K562 (cell line): ENCODE data around the gene ANKRD16. TPM values are rescaled to one million over a fixed set of nuclear protein-coding genes. Genes with fewer than 3 reads are reported as not detected.

Source experiments
- ADNP ChIP-seq: fragments of 200-800 bp; sonication (Bioruptor generic); IDR thresholded peaks from 2 replicates; pipeline ENCODE4 v1.6.1; 2016; ENCODE audit warnings: missing genetic modification characterization, missing compliant biosample characterization
- HMG20A ChIP-seq: fragments of 450-650 bp; formaldehyde crosslinking; conservative IDR thresholded peaks from 2 replicates; pipeline ENCODE4 v1.4.0; 2020; ENCODE audit warnings: mild to moderate bottlenecking, mixed read lengths
- MAFF ChIP-seq: IDR thresholded peaks from 2 replicates; pipeline ENCODE4 v1.6.1; 2012; ENCODE audit warnings: low read length, improper control_type of control experiment
- NCOA1 ChIP-seq: fragments of 450-650 bp; IDR thresholded peaks from 2 replicates; pipeline ENCODE4 v1.6.1; 2016; ENCODE audit warnings: low read depth
- SMARCC2 ChIP-seq: fragments of 450-650 bp; IDR thresholded peaks from 2 replicates; pipeline ENCODE4 v1.6.1; 2017; ENCODE audit warnings: antibody characterized with exemption, moderate library complexity, mild to moderate bottlenecking, low read depth
- ZNF134 ChIP-seq: fragments of 250-450 bp; sonication (Bioruptor Pico); conservative IDR thresholded peaks from 2 replicates; pipeline ENCODE4 v1.4.0; 2020
- ZNF445 ChIP-seq: fragments of 250-450 bp; sonication (Bioruptor Pico); IDR thresholded peaks from 2 replicates; pipeline ENCODE4 v1.4.0; 2020; ENCODE audit warnings: low read depth, mild to moderate bottlenecking, moderate library complexity
- polyA plus RNA-seq, 8 experiments: library from polyadenylated mRNA; depleted of rRNA in 4 of 8; stranded (reverse) in 5 of 8; unstranded in 3 of 8; fragments of >200 nt; fragmentation: Nextera tagmentation in 2 of 8; fragmentation: Illumina TruSeq in 1 of 8; extraction: Ambion mirVana in 2 of 8; extraction: Trizol in 1 of 8; gene quantifications; 2 replicates each; pipeline versions ENCODE4 v1.2.1 to v1.2.3, GENCODE V29; 2011 to 2014; ENCODE audit warnings: inconsistent platforms in 1 of 8, missing spikeins in 1 of 8
- total RNA-seq, 7 experiments: library from RNA; depleted of rRNA in 6 of 7; stranded (reverse); fragments of >200 nt in 6 of 7; fragmentation: Illumina TruSeq in 2 of 7; extraction: Trizol in 2 of 7; gene quantifications; 2 replicates each; pipeline versions ENCODE4 v1.2.1 to v1.2.3, GENCODE V29; 2011 to 2021; ENCODE audit warnings: low replicate concordance in 1 of 7
- TF ChIP-seq, protein P1 (sequence below), 2 experiments: IDR thresholded peaks; 2 replicates each; pipeline ENCODE4 v1.6.1; 2012; ENCODE audit warnings: improper control_type of control experiment in 2 of 2, low read depth in 2 of 2, low read length in 2 of 2, borderline replicate concordance in 1 of 2
- TF ChIP-seq, protein P2 (sequence below), 2 experiments: fragments of 450-650 bp in 1 of 2; sonication (generic) in 1 of 2; formaldehyde crosslinking in 1 of 2; IDR thresholded peaks in 1 of 2; conservative IDR thresholded peaks in 1 of 2; 2 replicates each; pipeline versions ENCODE4 v1.6.1 to v1.8.1; 2016 to 2023; ENCODE audit warnings: mild to moderate bottlenecking in 2 of 2, moderate library complexity in 2 of 2, inconsistent platforms in 1 of 2, missing genetic modification reagents in 1 of 2
- TF ChIP-seq, protein P3 (sequence below): fragments of 200-400 bp; formaldehyde crosslinking; IDR thresholded peaks from 2 replicates; pipeline ENCODE4 v1.6.1; 2017; ENCODE audit warnings: mild to moderate bottlenecking, low read depth, low read length, moderate library complexity
- TF ChIP-seq, protein P4 (sequence below): fragments of 200-800 bp; sonication (Bioruptor generic); IDR thresholded peaks from 2 replicates; pipeline ENCODE4 v1.6.1; 2017; ENCODE audit warnings: missing genetic modification characterization, missing compliant biosample characterization
- TF ChIP-seq, protein P5 (sequence below): fragments of 250-450 bp; sonication (Bioruptor Pico); IDR thresholded peaks from 2 replicates; pipeline ENCODE4 v1.4.0; 2020; ENCODE audit warnings: mild to moderate bottlenecking, moderate library complexity
- TF ChIP-seq, protein P6 (sequence below): fragments of 450-650 bp; formaldehyde crosslinking; IDR thresholded peaks from 2 replicates; pipeline ENCODE4 v1.4.0; 2020; ENCODE audit warnings: mild to moderate bottlenecking, moderate library complexity

ANKRD16 gene
- total and polyA plus RNA-seq, 9 of the 15 experiments (the other 6 are each of a cell fraction or from before 2014, with no cell fraction given): 1.5 to 16.0 (median 9.5) TPM

DNA sequence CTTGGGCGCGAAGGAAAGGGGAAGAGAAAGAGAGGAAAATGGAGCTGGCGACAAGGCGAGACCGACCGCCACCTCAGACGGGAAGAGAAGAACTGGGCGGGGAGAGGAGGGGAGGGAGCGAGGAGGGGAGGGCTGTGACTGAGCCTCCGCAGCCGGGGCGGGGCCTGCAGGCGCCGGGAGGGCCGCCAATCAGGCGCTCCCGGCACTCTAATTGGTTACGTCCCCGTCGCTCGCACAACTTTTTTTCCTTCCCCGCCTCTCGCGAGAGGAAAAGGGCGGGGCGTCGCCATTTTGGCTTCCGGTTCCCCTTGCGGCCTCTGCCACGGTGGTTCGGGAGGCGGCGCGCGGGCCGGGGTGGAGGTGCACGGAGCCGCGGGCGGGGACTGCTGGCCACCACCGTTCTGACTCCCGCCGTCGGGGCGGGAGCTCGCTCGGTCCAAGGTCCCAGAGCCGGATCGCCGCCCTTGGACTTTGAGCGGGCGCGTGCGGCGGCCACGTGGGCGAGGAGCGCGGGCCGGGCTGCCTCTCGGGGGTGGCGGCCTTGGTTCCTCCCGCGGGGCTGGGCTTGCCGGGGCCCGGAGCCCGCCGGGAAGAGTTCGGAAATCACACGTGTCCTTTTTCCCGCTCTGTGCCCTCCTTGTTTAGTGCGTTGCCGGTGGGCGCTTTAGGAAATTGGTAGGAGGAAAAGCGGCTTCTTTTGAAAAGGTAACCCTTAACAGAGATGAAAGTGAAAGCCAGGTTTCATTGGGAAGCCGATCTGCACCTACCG, 76.2 kb downstream of the ANKRD16 start, which contains the start of gene GDI2 (continued):
- no peak for TF ChIP-seq ADNP (tag)
- TF ChIP-seq ZNF445 (CRISPR knock-in tag): no peak
- TF ChIP-seq, protein P1, sequence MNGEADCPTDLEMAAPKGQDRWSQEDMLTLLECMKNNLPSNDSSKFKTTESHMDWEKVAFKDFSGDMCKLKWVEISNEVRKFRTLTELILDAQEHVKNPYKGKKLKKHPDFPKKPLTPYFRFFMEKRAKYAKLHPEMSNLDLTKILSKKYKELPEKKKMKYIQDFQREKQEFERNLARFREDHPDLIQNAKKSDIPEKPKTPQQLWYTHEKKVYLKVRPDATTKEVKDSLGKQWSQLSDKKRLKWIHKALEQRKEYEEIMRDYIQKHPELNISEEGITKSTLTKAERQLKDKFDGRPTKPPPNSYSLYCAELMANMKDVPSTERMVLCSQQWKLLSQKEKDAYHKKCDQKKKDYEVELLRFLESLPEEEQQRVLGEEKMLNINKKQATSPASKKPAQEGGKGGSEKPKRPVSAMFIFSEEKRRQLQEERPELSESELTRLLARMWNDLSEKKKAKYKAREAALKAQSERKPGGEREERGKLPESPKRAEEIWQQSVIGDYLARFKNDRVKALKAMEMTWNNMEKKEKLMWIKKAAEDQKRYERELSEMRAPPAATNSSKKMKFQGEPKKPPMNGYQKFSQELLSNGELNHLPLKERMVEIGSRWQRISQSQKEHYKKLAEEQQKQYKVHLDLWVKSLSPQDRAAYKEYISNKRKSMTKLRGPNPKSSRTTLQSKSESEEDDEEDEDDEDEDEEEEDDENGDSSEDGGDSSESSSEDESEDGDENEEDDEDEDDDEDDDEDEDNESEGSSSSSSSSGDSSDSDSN (IDR thresholded peaks at IDR 0.05; ENCODE audit: borderline replicate concordance in 1 of 2, low read depth in 2 of 2, low read length in 2 of 2): peak; percentile 18 to 66; a peak in 2 of 4 replicates
- TF ChIP-seq, protein P2, sequence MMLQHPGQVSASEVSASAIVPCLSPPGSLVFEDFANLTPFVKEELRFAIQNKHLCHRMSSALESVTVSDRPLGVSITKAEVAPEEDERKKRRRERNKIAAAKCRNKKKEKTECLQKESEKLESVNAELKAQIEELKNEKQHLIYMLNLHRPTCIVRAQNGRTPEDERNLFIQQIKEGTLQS (IDR thresholded peaks at IDR 0.05): no peak
- TF ChIP-seq, protein P2 (CRISPR knock-in tag; conservative IDR thresholded peaks at IDR 0.05): peak; percentile 52; the same call in 1 of the 2 replicates
- no peak for TF ChIP-seq HMG20A
- TF ChIP-seq MAFF: peak; percentile 35; the same call in 1 of the 2 replicates
- no peak for TF ChIP-seq NCOA1
- 0 out of 2 replicates have a peak, but pooled peaks have one; percentile 21 for TF ChIP-seq ZNF134 (CRISPR knock-in tag)
- TF ChIP-seq SMARCC2: no peak
- TF ChIP-seq, protein P3, sequence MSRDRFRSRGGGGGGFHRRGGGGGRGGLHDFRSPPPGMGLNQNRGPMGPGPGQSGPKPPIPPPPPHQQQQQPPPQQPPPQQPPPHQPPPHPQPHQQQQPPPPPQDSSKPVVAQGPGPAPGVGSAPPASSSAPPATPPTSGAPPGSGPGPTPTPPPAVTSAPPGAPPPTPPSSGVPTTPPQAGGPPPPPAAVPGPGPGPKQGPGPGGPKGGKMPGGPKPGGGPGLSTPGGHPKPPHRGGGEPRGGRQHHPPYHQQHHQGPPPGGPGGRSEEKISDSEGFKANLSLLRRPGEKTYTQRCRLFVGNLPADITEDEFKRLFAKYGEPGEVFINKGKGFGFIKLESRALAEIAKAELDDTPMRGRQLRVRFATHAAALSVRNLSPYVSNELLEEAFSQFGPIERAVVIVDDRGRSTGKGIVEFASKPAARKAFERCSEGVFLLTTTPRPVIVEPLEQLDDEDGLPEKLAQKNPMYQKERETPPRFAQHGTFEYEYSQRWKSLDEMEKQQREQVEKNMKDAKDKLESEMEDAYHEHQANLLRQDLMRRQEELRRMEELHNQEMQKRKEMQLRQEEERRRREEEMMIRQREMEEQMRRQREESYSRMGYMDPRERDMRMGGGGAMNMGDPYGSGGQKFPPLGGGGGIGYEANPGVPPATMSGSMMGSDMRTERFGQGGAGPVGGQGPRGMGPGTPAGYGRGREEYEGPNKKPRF: no peak
- TF ChIP-seq, protein P4, sequence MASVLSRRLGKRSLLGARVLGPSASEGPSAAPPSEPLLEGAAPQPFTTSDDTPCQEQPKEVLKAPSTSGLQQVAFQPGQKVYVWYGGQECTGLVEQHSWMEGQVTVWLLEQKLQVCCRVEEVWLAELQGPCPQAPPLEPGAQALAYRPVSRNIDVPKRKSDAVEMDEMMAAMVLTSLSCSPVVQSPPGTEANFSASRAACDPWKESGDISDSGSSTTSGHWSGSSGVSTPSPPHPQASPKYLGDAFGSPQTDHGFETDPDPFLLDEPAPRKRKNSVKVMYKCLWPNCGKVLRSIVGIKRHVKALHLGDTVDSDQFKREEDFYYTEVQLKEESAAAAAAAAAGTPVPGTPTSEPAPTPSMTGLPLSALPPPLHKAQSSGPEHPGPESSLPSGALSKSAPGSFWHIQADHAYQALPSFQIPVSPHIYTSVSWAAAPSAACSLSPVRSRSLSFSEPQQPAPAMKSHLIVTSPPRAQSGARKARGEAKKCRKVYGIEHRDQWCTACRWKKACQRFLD (CRISPR knock-in tag): peak; percentile 93; the same call in 1 of the 2 replicates
- TF ChIP-seq, protein P5, sequence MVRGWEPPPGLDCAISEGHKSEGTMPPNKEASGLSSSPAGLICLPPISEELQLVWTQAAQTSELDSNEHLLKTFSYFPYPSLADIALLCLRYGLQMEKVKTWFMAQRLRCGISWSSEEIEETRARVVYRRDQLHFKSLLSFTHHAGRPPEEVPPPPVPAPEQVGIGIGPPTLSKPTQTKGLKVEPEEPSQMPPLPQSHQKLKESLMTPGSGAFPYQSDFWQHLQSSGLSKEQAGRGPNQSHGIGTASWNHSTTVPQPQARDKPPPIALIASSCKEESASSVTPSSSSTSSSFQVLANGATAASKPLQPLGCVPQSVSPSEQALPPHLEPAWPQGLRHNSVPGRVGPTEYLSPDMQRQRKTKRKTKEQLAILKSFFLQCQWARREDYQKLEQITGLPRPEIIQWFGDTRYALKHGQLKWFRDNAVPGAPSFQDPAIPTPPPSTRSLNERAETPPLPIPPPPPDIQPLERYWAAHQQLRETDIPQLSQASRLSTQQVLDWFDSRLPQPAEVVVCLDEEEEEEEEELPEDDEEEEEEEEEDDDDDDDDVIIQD: 0 out of 2 replicates have a peak, but pooled peaks have one; percentile 2
- TF ChIP-seq, protein P6, sequence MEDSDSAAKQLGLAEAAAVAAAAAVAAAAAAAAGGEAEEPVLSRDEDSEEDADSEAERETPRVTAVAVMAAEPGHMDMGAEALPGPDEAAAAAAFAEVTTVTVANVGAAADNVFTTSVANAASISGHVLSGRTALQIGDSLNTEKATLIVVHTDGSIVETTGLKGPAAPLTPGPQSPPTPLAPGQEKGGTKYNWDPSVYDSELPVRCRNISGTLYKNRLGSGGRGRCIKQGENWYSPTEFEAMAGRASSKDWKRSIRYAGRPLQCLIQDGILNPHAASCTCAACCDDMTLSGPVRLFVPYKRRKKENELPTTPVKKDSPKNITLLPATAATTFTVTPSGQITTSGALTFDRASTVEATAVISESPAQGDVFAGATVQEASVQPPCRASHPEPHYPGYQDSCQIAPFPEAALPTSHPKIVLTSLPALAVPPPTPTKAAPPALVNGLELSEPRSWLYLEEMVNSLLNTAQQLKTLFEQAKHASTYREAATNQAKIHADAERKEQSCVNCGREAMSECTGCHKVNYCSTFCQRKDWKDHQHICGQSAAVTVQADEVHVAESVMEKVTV (CRISPR knock-in tag): 0 out of 2 replicates have a peak, but pooled peaks have one; percentile 23
